Vagina (tissue), 2 donors: ENCODE results near the gene NANOS2. TPM values are rescaled to one million over a fixed set of nuclear protein-coding genes. Genes with fewer than 3 reads are reported as not detected.

Source experiments
- DNase-seq, 2 donors: peaks; one replicate each; pipeline ENCODE4 v3.0.0-alpha.2; 2017; ENCODE audit errors: extremely low spot score in 2 of 2
- H3K27ac ChIP-seq: fragments of 200-600 bp; sonication (generic); one replicate; pipeline ENCODE4 v1.5.1; 2019
- H3K27me3 ChIP-seq: fragments of 200-600 bp; sonication (generic); one replicate; pipeline ENCODE4 v1.5.1; 2019
- H3K36me3 ChIP-seq, 2 donors: fragments of 200-600 bp; sonication (generic); one replicate each; pipeline ENCODE4 v1.5.1; 2017 to 2019
- H3K4me1 ChIP-seq: fragments of 200-600 bp; sonication (generic); one replicate; pipeline ENCODE4 v1.5.1; 2019
- H3K4me3 ChIP-seq, 2 donors: fragments of 200-600 bp; sonication (generic); 1 replicate in 1 of 2; 2 replicates in 1 of 2; pipeline ENCODE4 v1.5.1; 2016 to 2019
- H3K9me3 ChIP-seq: fragments of 200-600 bp; sonication (generic); one replicate; pipeline ENCODE4 v1.5.1; 2019
- POLR2A ChIP-seq, 2 donors: fragments of 450-650 bp; IDR thresholded peaks; one replicate each; pipeline ENCODE4 v1.6.1; 2017; ENCODE audit warnings: antibody characterized with exemption in 2 of 2, mild to moderate bottlenecking in 2 of 2, moderate library complexity in 2 of 2
- POLR2AphosphoS5 ChIP-seq, 2 donors: sonication (generic); formaldehyde crosslinking; IDR thresholded peaks; one replicate each; pipeline ENCODE4 v1.9.0; 2017; ENCODE audit warnings: antibody characterized with exemption in 2 of 2, mild to moderate bottlenecking in 2 of 2, low read depth in 1 of 2; ENCODE audit not compliant: insufficient read depth in 1 of 2
- intact Hi-C: fragments of 100-400 bp; cut with DNase I; formaldehyde crosslinking; loops from one replicate; pipeline ENCODE4 v1.15.1; 2023
- total RNA-seq: library from RNA; depleted of rRNA; stranded (reverse); fragments of >200 nt; gene quantifications from one replicate; pipeline ENCODE4 v1.2.3, GENCODE V29; 2016
- TF ChIP-seq, protein P1 (sequence below), 3 experiments: fragments of 450-650 bp in 2 of 3; fragments of 200-600 bp in 1 of 3; sonication (generic) in 1 of 3; IDR thresholded peaks; one replicate each; pipeline ENCODE4 v1.5.1; 2017 to 2019; ENCODE audit warnings: antibody characterized with exemption in 3 of 3, mild to moderate bottlenecking in 2 of 3, moderate library complexity in 2 of 3

NANOS2 gene
- total RNA-seq, 1 donor from 2014 or later = not detected

DNA sequence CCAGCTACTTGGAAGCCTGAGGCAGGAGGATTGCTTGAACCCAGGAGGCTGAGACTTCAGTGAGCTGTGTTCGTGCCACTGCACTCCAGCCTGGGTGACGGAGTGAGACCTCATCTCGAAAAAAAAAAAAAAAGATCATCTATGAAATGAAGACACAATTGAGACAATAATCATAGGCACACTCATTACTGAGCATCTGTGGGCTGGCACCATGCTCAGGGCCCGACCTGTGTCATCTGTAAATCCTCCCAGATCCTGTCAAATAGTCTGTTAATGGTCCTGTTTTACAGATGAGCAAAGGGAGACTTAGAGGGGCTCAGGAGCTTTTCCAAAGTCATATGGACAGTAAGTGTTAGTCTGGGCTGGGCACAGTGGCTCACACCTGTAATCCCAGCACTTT is 4.1 kb upstream of the NANOS2 start:
- Histone ChIP-seq H3K9me3 (no peaks in the 10 kb centered on the region), H3K4me1 (no peaks in the 10 kb centered on the region), H3K36me3 (no peaks in the 10 kb centered on the region), H3K4me3 (no peak overlapping the region), H3K27ac (no peak overlapping the region), H3K27me3 (no peaks in the 10 kb centered on the region)
- intact Hi-C loops = loop anchor here (10.0 kb wide), 1 partner anchor 86 kb away; no protein-coding TSS in a partner anchor
- no peak for DNase-seq
- TF ChIP-seq, protein P1, sequence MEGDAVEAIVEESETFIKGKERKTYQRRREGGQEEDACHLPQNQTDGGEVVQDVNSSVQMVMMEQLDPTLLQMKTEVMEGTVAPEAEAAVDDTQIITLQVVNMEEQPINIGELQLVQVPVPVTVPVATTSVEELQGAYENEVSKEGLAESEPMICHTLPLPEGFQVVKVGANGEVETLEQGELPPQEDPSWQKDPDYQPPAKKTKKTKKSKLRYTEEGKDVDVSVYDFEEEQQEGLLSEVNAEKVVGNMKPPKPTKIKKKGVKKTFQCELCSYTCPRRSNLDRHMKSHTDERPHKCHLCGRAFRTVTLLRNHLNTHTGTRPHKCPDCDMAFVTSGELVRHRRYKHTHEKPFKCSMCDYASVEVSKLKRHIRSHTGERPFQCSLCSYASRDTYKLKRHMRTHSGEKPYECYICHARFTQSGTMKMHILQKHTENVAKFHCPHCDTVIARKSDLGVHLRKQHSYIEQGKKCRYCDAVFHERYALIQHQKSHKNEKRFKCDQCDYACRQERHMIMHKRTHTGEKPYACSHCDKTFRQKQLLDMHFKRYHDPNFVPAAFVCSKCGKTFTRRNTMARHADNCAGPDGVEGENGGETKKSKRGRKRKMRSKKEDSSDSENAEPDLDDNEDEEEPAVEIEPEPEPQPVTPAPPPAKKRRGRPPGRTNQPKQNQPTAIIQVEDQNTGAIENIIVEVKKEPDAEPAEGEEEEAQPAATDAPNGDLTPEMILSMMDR (IDR thresholded peaks at IDR 0.05) = no peak
- TF ChIP-seq POLR2A (IDR thresholded peaks at IDR 0.05) (no peak), POLR2AphosphoS5 (IDR thresholded peaks at IDR 0.05; ENCODE audit: insufficient read depth in 1 of 2, low read depth in 1 of 2) (no peak)

GRCh38 chr19:45917421-45918091 is 3.0 kb upstream of the NANOS2 start:
- H3K36me3 ChIP-seq = no peaks in the 10 kb centered on the region
- H3K4me3 ChIP-seq = no peak overlapping the region
- no peak for DNase-seq
- TF ChIP-seq POLR2A (IDR thresholded peaks at IDR 0.05) = no peak
- intact Hi-C loops = loop anchor here (10.0 kb wide), 1 partner anchor 87 kb away; no protein-coding TSS in a partner anchor
- H3K9me3 ChIP-seq = no peaks in the 10 kb centered on the region
- H3K4me1 ChIP-seq = no peaks in the 10 kb centered on the region
- no peak overlapping the region for H3K27ac ChIP-seq
- H3K27me3 ChIP-seq = no peaks in the 10 kb centered on the region

GRCh38 chr19:45911291-45911690 is 3.3 kb downstream of the NANOS2 start:
- intact Hi-C loops = loop anchor here (10.0 kb wide), 1 partner anchor 94 kb away; no protein-coding TSS in a partner anchor
- no peak overlapping the region for H3K27ac ChIP-seq

DNA sequence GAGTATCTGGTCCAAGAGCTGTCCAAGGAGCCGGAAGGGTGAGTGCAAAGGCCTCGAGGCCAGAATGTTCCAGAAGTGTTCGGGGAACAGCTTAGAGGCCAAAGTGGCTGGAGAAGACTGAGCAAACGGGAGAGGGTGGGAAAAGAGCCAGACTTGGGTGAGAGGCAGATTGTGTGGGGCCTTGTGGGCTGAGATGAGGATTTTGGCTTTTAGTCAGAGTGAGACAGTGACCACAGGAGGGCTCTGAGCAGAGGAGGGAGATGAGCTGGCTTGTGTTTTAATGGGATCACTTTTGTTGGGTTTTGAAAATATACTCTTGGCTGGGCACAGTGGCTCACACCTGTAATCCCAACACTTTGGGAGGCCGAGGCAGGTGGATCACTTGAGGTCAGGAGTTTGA is 5.6 kb downstream of the NANOS2 start:
- intact Hi-C loops = no loop called here
- Histone ChIP-seq H3K27ac (no peak overlapping the region), H3K36me3 (no peaks in the 10 kb centered on the region), H3K4me1 (no peaks in the 10 kb centered on the region), H3K4me3 (no peak overlapping the region), H3K9me3 (no peaks in the 10 kb centered on the region), H3K27me3 (no peaks in the 10 kb centered on the region)
- no peak for DNase-seq
- TF ChIP-seq, protein P1 (IDR thresholded peaks at IDR 0.05) = no peak
- TF ChIP-seq POLR2A (IDR thresholded peaks at IDR 0.05) = no peak
- TF ChIP-seq POLR2AphosphoS5 (IDR thresholded peaks at IDR 0.05; ENCODE audit: insufficient read depth in 1 of 2, low read depth in 1 of 2) = no peak

More at GRCh38 chr19:45911291-45911690, 3.3 kb downstream of the NANOS2 start:
- no peak overlapping the region for H3K4me3 ChIP-seq
- no peaks in the 10 kb centered on the region for H3K36me3 ChIP-seq
- H3K27me3 ChIP-seq = no peaks in the 10 kb centered on the region
- no peaks in the 10 kb centered on the region for H3K4me1 ChIP-seq
- TF ChIP-seq, protein P1 (IDR thresholded peaks at IDR 0.05) = no peak
- TF ChIP-seq POLR2AphosphoS5 (IDR thresholded peaks at IDR 0.05; ENCODE audit: insufficient read depth in 1 of 2, low read depth in 1 of 2) = no peak
- TF ChIP-seq POLR2A (IDR thresholded peaks at IDR 0.05) = no peak
- H3K9me3 ChIP-seq = no peaks in the 10 kb centered on the region
- DNase-seq = no peak

- intact Hi-C loops = no loop called here
- no peaks in the 10 kb centered on the region for H3K27me3 ChIP-seq
- H3K9me3 ChIP-seq = no peaks in the 10 kb centered on the region
- H3K4me3 ChIP-seq = no peak overlapping the region
- H3K27ac ChIP-seq = no peak overlapping the region
- H3K4me1 ChIP-seq = peaks cover 10% of the 10 kb centered on the region
- DNase-seq = no peak
- no peak for TF ChIP-seq POLR2A (IDR thresholded peaks at IDR 0.05)
- TF ChIP-seq POLR2AphosphoS5 (IDR thresholded peaks at IDR 0.05; ENCODE audit: insufficient read depth in 1 of 2, low read depth in 1 of 2) = no peak
- TF ChIP-seq, protein P1 (IDR thresholded peaks at IDR 0.05) = no peak
- no peaks in the 10 kb centered on the region for H3K36me3 ChIP-seq
These were observed 8.4 kb downstream of the NANOS2 start for GRCh38 chr19:45906221-45906620.
